HG03342 (cell line): ENCODE data around the gene CCDC81.
"Not testable (repeated sequence)": the region's sequence is repeated elsewhere in the genome, so short reads cannot be mapped to it uniquely, and the experiment has no call there.

ENCODE experiments used
- ATAC-seq: cut with Tn5 transposase; IDR thresholded peaks from one replicate; pipeline ENCODE4 v1.9.1; 2021; ENCODE audit warnings: mild to moderate bottlenecking, moderate library complexity; ENCODE audit not compliant: unreplicated experiment

CCDC81 gene

DNA sequence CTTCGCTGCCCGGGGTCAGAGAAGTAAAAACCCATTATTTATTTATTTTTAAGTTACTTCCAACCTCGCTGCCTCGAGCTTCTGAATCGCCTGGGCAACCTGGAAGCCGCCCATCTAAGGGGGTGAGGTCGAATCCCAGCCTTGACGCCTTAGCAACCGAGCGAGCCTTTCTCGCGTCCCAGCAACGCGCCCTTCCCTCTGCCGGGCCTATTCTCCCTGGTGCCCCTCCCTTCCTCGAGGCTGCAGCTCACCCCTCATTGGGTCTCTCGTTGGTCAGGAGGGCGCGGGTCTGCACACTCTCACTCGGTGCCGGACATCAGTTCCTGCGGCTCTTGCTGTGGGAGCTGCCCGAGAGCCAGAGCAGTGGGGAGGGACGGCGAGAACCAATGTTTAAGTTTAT, at the start of gene CCDC81:
TSS of gene CCDC81 (plus strand) at position 302 of the 400 bp plus-strand sequence. CDS start 277 bp downstream, outside the sequence.
- ATAC-seq, result no peak

DNA sequence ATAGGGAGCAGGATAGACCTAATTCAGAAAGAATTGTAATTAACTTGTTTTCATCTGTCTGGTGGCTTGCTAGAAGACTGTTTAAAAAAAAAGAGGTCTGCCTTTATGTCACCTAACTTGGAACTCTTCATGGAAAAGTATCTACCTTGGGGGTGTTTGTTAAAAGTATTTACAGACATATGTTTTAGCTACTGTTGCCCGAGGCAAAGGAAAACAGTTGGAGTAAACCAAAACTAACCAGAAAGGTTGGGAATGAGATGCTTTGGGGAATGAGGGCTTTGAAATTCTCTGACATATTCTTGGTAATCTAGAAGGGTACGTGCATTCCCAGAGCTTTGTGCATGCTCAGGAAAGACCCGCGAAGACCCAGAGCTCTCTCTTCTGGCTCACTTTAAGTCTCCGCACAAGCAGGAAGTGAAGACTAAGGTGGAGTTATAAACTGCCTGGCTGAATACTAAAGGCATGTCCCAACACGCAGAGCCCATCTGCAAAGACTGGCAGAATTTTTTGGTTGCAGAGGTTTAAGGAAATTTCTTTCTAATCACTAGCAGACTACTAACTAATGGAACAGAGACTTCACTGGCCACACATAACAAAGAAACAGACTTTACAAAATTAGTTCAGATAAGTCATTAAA, 39.4 kb upstream of the CCDC81 start:
- ATAC-seq, result no peak

DNA sequence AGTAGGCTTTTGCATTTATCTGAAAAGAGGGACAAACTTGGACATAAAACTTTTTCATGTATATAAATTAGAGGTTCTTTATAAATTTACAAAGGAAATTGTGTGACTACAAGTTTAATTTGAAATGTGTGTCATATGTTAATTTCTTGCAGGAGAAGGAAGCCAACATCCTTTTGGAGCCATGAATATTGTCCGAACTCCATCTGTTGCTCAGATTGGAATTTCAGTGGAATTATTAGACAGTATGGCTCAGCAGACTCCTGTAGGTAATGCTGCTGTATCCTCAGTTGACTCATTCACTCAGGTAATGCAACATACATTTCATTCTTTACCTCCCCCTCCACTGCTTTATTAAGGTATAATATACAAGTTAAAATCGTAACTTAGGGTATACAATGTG, 37.5 kb upstream of the CCDC81 start:
- no peak for ATAC-seq

DNA sequence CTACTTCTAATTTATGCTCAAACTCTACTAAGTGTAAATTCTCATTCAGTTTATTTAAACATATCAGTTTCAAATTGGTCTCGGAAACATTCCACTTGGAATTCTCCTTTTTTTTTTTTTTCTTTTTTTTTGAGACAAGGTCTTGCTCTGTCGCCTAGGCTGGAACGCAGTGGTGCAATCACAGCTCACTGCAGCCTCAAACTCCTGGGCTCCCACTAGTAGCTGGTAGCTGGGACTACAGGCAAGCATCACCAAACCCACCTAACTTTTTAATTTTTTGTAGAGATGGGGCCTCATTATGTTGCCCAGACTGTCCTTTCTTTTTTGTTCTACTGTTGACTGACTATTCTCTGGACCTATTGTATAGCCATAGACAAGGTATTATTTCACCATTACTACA, 33.3 kb upstream of the CCDC81 start:
- no peak for ATAC-seq

DNA sequence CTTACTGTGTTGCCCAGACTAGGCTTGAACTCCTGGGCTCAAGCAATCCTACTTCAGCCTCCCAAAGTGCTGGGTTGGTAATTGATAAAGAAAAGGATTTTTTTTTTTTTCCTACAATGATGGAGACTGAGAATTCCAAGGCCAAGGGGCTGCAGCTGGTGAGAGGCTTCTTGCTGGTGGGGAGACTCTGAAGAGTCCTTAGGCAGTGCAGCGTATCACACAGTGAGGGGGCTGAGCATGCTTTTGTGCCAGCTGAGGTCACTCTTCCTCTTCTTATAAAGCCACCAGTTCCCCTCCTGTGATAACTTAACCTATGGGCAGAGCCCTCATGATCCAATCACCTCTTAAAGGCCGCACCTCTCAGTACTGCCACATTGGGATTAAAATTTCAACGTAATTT, 28.2 kb upstream of the CCDC81 start:
- ATAC-seq, result no peak

DNA sequence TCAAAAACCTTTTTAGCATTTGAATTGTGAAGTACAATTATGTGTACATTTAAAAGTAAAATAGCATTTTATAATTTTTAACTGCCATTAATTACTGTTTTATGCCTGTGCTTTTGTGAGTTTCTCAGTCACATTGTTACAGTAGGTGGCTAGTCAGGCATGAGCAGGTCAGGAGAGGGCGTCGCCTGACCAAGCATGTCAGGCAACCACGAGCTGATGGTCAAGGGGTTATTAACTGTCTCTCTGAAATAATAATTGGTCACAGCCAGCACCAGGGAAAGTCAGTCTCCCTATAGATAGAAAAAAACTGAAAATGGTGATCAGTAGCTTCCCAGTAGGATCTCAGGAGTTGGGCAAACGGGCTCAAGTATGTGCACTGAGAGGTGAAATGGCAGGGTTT, 19.4 kb upstream of the CCDC81 start:
- ATAC-seq, result no peak

DNA sequence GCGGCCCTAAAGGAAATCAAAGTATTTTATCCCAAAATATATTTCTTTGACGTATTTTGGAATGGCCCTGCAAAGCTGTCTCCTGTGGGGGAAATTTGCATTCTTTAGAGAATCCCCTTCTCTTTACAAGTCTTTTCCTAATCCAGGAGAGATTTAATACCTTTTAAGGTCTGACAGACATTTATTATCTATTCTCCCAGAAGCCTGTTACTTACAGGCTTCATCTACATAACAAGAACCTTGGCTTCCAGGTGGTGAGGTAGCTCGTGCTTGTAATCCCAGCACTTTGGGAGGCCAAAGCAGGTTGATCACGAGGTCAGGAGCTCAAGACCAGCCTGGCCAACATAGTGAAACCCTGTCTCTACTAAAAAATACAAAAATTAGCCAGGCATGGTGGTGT, 17.3 kb upstream of the CCDC81 start:
- not testable (repeated sequence) for ATAC-seq

DNA sequence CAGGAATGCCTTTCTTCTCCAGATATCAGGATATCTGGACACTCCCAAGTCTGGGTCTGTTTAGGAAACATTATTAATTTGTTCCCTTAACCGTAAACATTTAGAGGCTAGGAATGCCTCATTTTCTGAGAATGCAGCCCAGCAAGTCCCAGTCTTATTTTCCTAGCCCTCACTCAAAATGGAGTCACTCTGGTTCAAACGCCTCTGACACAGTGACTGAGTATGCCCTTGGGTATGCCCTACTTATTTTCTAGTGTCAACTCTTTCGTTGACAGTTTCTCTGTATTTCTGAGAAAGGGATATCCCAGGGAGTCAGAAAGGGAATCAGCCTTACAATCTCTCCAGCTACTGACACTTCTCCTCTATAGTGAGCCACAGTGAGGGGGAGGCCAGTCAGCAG, 16.0 kb upstream of the CCDC81 start:
- no peak for ATAC-seq

DNA sequence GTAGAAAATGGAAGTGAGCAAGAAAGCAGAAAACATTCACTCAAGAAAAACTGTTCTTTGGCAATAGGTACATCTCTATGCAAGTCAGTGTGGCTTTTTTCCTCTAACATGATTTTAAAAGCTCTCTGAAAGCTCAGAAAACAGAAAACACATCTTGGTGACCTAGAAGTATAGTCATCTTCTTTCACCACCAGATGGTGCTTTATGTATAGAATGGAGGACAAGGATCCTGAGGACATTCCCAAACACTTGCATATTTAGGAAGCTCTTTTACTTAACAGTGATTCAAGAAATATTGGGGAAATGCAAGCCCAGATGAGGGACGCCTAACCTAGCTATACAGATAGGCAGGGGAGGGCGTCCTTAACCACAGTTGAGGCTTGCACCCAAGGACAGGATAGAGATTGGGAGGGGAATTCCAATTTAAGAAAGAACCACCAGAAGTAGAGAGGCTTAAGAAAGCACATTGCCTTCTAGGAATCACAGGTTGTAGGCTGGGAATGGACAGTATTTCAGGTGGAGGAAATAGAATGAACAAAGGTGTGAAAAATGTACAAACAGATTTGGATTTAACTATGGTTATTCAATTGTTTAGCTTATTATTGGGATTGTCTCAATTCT, 13.8 kb upstream of the CCDC81 start:
- no peak for ATAC-seq

DNA sequence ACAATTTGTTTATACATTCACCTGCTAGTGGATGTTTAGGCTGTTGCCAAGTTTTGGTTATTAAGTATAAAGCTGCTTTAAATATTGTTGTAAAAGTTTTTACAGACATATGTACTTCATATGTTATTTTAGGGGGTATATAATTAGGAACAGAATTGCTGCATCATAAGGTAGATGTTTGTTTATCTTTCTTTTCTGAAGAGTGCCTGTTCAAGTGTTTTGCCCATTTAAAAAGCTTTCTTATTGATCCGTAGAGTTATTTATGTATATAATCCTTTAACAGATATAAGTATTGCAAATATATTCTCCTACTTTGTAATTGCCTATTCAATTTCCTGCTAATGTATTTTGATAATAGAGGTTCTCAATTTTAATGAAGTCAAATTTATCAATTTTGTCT, 11.3 kb upstream of the CCDC81 start:
- no peak for ATAC-seq

DNA sequence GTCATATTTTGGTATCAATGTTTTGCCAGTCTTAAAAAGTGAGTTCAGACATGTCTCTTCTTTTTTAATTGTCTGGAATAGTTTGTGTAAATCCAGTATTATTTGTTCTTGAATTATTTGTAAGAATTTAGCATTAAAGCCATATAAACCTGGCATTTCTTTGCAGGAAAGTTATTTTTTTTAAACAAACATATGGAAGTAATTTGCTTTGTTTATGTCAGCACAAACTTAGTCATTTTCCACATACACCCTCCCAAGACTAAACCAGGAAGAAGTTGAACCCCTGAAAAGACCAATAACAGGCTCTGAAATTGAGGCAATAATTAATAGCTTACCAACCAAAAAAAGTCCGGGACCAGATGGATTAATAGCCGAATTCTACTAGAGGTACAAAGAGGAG, 9.1 kb upstream of the CCDC81 start:
- no peak for ATAC-seq

DNA sequence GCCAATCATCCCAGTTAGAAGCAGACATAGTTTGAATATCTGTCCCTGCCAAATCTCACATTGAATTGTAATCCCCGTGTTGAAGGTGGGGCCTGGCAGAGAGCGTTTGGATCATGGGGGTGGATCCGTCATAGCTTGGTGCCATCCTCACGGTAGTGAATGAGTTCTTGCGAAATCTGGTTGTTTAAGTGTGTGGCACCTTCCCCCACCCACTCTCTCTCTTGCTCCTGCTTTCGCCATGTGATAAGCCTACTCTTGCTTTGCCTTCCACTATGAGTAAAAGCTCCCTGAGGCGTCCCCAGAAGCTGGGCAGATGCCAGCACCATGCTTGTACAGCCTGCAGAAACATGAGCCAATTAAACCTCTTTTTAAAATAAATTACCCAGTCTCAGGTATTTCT, 5.0 kb upstream of the CCDC81 start:
- ATAC-seq, result no peak

DNA sequence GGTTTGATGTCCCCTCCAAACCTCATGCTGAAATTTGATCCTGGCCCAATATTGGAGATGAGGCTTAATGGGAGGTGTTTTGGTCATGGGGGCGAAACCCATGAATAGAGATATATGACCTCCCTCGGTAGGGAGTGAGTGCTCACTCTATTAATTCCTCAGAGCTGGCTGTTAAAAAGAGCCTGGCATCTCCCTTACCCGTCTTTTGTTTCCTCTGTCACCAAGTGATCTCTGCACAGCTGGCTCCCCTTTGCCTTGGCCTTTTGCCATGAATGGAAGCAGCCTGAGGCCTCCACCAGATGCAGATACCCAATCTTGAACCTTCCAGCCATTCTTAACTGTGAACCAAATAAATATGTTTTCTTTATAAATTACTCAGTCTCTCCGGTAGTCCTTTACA, 4.5 kb upstream of the CCDC81 start:
- ATAC-seq, result no peak

DNA sequence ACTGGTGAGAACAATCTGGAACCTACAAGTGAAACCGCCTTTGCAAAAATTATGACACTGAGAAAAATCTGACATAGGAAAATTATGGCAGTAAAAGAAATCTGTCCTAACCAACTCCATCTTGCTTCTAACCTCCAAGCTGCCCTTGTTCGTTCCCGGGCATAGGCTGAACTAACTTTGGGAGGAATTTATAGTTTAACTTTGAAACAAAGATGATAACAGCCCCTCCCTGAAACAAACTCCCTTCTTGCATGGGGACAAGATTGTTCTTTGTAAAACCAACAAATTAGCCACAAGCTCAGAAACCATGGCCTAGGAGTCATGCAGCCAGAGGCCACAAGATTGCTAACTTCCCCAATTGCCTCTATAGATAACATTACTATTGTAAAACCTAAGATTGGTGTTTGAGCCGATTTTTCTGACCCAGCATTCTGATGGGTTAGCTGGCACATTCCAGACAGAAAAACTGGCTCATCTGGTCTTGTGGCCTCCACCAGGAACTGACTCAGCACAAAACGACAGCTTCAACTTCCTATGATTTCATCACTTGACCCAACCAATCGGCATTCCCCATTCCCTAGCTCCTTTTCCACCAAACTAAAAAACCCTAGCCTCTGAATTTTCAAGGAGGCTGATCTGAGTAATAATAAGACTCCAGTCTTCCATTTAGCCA, 3.6 kb upstream of the CCDC81 start:
- no peak for ATAC-seq

DNA sequence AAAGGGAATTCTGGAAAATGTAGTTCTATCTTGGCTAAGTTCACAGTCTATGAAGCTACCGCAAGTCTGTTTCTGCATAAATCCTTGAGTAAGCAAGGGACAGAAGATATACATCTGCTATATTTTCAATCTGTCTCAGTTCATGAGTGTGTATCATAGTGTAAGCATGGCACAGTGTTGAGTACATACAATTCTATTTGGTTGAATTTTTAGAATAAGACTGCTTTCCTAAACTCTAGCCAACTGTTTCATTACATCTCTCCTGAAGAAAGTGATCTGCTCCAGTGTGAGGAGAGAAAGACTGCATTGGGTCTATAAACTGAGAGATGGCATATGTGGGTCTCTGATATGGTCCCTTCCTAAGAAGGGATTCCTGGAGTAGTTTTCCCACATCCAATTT, 2.6 kb upstream of the CCDC81 start:
- ATAC-seq, result no peak

DNA sequence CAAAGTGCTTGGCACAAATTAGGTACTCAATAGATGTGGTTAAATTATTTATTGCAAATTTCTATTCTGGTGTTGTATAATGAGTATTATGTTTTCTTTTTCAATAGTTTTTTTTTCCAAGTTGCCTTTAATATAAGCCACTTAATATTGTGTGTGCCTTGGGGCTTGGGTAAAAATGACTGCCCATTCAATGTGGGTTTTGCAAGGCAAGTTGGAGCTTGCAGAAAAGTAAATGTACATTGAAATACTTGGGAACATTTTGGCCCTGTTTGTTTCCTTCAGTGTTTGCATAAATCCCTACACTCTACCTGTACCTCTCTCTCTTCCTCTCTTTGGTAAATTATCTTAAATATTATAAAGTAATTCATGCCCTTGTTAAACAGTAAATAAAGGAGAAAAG, 2.1 kb upstream of the CCDC81 start:
- ATAC-seq, result no peak

DNA sequence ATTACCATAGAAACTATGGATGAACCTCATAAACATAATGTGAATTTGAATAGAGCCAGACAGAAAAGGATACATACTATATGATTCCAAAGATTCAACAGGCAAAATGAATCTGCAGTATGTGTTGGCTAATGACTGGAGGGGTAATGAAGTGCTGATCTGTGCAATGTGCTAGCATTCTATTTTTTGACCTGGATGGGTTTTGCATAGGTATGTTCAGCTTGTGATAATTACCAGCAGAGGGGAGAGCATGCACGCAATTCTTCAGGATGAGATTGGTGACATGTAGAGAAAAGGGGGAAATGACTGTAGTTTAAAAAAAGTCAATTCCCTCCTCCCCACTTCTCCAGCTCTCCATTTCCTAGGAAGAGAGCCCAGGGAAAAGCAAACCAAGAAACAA, 618 bp upstream of the CCDC81 start:
- ATAC-seq, result no peak

DNA sequence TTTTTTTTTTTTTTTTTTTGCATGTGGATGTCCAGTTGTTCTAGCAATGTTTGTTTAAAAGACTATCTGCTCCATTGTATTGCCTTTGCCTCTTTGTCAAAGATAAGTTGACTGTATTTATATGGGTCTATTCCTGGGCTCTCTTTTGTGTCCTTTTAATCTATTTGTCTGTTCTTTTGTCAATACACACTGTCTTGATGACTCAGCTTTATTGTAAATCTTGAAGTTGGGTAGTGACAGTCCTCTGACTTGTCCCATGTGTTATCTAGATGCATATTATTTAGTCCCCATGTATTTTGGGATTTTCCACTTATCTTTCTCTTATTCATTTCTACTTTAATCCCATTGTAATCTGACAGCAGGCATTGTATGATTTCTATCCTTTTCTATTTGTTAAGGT, 3.3 kb downstream of the CCDC81 start:
- ATAC-seq, result no peak

DNA sequence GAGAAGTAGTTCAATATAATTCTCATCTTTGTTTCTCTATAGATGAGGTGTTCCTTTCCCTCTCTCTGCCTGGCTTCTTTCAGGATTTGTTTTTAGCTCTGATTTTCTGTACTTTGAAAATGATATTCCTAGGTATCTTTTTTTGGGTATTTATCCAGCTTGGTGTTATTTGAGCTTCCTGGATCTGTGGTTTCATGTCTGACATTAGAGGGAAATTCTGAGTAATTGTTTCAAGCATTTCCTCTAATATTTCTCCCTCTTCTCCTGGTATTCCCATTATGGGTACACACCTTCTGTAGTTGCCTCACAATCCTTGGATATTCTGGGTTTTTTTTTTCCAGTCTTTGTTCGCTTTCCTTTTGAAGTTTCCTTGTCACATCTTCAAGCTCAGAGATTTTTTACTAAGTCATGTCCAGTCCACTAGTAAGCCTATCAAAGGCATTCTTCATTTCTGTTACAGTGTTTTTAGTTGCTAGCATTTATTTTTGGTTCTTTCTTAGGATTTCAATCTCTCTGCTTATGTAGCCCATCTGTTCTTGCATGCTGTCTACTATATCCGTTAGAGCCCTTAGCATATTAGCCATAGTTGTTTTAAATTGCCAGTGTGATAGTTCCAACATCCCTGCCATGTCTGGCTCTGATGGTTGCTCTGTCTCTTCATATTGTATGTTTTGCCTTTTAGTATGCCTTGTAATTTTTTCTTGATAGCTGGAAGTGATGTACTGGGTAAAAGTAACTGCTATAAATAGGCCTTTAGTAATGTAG, 5.8 kb downstream of the CCDC81 start:
- no peak for ATAC-seq

DNA sequence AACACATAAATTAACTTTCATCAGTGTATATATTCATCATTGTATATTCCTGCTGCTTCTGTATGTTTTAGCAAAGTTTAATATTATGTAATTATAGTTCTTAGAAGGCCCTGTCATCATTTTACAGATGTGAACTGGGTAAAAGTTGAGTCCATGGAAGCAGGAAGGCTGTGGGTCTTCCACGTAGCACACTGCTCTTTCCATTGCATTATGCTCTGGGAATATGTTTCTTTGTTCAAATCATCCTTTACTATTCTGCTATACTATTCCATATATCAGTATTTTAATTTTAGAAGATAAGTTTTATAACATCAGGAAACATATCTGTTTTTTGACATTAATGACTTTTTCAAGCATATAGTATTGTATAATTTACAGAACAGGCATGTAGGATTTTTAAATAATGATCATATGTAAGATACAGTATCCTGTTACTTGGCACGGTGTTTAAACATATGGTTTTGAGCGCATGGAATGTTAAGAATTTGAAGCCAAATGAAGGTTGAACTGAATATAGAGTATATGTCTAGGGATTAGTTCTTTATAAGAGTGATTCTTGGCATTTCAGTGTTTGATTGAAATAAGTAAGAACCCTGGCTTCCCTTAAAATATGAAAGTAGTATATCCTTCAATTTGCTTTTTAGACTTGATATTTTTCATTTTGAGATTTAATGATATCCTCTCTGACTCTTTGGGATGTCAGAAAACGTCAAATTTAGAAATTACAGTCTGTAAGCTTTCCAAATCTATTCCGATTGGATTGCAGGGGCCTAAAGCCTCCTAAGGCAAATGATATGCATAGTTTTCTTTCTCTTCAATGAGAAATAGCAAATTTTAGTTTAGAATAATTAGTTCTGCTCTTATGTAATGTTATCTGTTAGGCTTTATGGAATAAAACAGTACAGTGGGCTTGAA, 8.6 kb downstream of the CCDC81 start:
- no peak for ATAC-seq

DNA sequence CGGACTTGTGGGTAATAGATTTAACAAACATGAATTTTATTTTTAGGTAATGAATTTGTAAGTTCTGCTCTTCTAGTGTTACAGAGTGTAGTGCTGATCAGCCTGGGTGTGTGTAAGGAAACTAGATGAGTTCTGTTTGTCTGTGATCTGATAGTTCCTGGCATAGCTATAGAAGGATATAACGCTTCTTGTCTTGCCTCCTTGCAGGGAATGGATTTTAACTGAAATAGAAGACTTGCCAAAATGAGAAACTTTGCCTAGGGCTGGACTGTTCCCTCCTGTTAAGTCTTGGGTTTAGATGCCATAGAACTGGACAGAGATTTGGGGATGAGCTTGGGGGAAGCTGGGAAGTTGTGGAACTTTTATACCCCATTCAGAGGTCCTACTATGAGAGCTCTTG, 11.6 kb downstream of the CCDC81 start:
- ATAC-seq, result no peak
